Measurements from ENCODE around the gene TOX2.

Gene TOX2

DNA sequence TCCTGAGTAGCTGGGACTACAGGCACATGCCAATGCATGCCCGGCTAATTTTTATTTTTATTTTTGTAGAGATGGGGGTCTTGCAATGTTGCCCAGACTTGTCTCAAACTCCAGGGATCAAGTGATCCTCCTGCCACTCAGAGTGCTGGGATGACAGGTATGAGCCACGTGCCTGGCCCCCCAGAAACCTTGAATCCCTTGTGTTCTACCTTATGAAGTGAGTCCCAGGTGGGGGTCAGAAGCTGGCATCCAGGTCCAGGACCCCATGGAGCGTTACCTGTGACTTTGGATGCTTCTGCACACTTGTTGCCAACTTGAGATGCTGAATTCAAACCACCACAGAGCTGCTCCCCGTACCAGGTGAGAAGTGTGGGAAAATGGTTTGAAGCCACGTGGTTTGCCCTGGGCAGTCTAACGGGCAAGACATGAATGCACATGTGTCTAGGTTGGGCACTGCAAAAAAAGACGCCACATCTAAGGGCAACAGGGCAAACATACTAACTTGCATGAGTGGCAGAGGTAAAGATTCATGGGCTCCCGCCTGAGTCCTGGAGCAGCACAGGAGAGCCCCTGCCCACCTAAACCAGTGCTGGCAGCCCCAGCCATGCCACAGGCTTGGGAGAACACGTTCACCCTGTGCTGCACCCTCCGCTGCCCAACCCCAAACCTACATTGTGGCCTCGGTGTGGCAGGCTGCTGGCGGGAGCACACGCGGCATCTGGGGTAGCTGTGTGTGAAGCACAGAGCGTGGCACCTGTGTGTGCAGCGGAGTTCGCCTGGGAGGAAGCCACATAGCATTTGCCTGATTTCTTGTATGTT is 171.2 kb downstream of the TOX2 start:
- DNase-seq, result no peak

DNA sequence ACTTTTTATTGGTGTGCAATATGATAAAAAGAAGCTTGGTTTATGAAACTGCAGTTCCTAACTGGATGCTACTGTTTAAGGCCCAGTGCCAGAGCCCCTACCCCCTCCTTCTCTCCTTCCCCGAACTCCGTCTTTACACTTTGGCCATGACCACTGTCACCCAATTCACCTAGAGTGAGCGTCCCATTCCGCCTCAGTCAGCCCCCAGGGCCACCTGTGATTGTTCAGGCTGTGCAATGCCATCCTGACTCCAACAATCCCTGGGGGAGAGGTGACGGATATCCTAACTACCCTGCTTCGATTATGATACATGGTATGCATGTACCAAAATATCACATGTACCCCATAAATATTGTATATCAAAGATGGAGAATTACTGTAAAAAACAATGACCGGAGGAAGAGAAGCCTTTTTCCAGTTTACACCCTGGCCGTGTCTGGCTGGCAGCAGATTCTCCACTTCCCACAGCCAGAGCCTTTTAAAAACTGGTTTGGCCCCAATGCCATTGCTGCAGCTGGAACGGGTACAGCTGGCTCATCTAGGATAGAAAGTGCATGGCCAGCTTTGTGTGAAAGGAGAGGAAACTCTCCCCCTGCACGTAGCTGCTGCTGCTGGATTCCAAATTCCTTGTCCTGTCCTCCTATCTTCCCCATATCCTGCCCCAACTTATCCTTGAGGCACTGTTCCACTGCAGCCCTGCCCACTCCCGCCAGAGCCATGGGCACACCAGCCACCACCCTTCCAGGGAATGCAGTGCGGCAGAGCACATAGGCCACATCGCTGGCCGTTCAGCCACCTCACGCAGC is 172.6 kb downstream of the TOX2 start:
- DNase-seq, result no peak

DNA sequence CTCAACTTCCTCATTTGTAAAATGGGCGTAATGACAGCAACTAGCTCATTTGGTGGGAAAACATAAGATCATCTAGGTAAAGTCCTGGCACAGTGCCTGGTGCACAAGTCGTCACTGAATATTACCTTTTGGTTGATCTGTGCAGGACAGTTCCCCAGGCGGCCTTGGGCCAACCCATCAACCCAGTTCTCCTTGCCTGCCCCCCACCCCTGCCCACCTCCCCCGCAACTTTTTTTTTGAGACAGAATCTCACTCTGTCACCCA is 173.1 kb downstream of the TOX2 start:
- no peak for DNase-seq

DNA sequence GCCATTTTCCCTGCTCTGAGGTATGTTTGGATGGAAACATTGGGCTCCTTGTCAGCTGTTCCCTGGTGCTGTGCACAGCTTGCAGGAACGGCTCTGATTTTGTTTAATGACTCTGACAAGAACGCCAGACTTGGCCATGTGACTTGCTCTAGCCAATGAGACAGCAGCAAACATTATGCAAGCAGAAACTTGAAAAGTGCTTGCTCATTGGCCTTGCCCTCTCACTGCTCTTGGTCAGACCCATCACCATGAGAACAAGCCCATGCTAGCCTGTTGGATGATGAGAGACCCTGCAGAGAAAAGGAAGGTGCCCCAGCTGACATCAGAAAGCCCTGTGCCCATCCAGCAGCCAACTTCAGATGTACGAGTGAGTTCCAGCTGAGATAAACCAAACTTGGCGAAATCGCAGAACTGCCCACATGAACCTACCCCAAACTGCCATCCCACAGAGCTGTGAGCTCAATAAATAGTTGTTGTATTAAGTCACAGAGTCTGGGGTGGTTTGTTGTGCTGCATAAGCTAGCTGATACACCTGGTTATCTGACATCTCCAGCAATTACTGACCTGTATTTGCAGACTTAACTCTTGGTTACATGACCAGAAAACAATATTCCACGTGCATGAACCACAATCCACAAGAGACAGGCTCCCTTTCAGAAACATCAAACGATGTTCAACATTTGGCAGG is 175.5 kb downstream of the TOX2 start:
- DNase-seq, result no peak

DNA sequence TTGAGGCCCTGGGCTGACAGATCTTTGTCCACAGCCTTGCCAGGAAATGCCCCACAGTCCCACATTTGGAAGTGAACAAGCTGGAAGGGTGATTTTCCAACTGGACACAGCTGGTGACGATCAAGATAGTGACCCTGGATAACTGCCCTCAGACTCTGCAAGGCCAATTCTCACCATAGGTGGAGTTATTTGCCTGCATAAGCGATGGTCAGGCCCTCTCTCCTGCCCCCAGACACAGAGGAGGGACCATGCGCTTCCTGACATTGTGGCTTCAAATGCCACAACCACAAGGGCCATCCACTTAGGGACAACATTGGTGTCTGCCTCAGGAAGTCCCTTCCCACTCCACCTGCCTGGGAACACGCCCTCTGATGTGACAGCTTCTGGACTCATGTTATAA is 176.4 kb downstream of the TOX2 start:
- no peak for DNase-seq

DNA sequence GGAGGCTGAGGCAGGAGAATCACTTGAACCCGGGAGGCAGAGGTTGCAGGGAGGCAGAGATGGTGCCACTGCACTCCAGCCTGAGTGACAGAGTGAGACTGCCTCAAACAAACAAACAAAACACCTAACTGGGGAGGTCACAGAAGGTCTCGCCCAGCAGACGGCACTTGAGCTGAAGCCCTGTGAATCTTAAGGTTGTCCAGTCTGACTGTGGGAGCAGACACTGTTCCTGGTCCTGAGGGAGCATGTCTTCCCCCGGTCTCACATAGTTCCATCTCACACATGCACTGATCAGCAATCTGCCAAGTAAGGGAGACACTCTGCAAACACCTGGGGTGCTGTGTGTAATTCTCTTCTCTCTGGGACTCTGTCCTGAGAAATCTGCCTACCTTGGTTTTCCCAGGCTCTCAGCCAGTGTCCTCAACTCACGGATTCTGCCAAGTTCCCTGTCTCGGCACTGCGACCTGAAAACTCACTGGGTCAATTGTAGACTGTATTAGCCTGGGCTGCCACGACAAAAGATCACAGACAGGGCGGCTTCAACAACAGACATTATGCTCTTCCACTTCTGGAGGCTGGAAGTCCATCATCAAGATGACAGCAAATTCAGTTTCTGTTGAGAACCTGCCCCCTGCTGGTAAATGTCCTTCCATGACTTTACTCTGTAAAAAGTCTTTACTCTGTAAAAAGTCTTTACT is 178.0 kb downstream of the TOX2 start:
- DNase-seq, result no peak

DNA sequence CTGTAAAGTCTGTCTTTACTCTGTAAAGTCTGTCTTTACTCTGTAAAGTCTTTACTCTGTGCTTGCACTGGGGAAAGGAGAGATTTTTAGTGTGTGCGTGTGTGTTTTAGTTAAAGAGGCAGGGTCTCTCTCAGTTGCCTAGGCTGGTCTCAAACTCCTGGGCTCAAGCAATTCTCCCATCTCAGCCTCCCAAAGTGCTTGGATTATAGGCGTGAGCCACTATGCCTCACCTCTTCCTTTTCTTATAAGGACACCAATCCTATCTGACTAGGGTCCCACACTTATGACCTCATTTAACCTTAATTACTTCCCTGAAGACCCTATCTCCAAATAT is 178.6 kb downstream of the TOX2 start:
- no peak for DNase-seq

DNA sequence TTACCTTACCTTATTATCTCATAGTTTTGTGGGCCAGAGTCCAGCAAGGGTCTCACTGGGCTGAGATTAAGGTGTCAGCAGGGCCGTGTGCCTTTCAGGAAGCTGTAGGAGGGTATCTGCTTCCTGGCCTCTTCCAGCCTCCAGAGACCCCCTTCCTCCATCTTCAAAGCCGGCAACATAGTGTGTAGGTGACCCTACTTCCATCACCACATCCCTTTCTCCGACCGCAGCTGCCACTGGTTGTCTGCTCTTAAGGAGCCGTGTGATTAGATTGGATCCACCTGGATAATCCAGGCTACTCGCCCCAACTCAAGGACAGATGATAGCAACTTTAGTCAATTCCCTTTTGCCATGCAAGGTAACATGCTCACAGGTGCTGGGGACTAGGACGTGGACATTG is 181.2 kb downstream of the TOX2 start:
- no peak for DNase-seq

DNA sequence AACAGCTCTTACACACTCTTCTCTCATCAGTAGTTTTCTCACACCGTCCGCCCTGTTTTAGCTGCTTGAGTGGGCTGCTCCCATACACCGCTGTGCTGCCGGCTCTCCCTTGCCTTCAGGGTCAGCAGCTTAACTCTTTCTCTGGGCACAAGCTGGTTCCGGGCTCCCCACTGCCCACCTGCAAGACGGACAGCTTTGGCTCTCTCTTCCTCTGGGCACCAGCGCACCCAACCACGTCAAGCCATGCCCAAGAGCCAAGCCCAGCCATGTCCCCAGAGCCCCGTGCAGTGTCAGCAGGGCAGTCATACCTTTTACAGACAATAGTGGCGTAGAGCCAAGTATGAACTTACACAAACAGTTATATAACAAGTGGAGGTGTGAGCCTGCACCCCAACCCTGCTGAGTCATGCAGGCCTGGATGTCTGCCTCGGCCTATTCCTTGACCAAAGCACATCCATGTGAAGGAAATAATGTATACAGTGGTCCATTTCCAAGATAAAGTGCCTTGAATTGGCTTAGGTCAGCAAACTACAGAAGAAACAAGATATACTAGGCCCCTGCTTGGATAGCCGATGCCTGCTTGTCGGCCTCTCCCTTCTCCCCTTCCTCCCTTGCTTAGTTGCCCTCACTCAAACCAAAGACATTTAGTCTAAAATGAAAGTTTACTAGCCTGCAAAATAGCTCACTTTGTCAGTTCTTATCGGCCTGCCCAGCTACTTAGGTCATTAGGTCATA is 183.0 kb downstream of the TOX2 start:
- DNase-seq, result no peak

DNA sequence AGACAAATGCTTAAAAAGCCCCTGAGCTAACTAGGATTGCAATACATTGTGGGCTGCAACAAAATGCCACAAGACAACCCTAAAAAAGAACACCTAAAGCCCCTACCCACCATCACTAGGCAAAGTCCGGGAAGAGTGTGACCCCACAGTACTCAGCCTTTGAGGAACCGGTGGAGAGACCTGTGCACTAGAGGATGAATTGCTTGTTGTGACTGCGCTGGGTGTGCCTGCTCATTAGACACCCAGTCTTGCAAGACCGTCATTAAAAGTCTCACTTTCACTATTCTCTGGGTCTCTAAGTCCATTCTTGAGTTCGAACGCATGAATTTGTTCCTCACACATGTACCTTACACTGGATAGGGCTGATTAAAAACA is 183.6 kb downstream of the TOX2 start:
- no peak for DNase-seq

DNA sequence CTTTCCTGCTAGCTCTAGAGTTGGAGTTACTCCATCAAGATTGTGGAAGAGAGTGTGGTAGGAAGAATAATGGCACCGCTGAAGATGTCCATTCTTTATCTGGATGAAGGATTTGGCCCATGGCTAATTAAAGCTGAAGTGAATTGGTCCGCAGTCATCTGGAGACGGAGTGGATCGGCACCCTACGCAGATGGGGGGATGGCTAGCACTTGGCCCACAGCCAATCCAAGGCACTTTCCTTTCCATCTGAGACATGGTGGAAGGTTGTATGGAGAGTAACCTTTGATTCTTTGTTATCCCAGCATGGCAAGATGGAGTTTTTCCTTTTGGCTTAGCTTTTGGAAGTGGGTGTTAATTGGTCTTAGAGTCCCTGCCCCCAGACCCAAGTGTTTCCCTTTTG is 184.0 kb downstream of the TOX2 start:
- DNase-seq, result no peak

DNA sequence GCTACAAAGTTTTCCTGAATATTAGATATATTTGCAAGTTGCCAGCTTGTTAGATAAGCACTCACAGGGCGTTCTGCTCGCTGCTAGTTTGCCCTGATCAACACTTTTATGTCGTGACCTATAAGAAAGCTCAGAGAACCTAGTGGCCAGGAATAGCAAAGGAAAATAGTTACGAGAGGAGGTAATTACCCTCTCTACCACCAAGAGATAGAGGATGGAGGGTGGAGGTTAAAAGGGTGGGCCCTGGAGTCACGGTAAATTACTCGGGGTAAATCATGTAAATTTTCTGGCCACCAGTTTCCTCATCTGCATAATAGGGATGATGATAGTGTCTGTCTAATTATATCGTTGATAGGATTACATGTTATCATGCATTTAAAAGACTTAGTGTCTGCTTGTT is 185.2 kb downstream of the TOX2 start:
- no peak for DNase-seq

DNA sequence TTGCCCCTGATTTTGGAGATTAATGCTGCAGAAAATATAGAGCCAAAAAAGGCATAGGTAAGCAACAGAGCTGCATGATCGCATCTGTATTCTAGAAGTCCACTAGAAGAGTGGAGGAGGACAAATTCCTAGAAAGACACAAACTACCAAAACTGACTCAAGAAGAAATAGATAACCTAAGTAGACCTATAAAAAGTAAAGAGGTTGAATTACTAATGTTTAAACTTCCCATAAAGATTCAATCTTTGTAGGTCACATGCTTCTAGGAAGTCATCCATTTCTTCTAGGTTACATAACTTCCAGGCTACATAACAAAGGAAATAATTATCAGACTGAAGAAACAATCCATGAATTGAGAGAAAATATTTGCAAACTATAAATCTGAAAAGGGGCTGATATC is 187.9 kb downstream of the TOX2 start:
- DNase-seq, result no peak

DNA sequence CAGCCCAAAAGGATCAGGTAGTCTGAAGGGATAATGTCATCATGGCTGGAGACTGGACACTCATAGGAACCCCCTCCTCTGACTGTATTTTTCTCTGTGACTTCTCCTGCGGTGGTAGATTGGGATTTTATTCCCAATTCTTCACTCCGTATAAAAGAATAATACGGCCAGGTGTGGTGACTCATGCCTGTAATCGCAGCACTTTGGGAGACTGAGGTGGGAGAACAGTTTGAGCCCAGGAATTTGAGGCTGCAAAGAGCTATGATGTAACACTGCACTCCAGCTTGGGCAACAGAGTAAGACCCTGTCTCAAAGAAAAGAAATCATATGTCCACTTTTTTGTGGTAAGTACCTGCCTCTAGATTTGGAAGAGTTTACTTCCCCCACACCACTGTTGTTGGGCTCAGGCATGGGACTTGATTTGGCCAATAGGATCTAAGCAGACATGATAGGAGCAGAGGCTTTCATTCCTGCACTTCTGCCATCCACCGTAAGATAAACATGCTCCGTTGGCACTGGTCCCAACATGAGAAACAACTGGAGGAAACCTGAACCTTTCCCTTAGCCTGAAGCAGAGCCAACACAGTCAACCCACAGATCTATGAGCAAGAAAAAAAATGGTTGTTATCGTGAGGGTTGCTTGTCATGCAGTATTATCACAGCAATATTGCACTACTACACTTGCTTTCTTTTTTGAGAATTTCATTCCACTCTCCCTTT is 190.3 kb downstream of the TOX2 start:
- peak; percentile 74 for DNase-seq

DNA sequence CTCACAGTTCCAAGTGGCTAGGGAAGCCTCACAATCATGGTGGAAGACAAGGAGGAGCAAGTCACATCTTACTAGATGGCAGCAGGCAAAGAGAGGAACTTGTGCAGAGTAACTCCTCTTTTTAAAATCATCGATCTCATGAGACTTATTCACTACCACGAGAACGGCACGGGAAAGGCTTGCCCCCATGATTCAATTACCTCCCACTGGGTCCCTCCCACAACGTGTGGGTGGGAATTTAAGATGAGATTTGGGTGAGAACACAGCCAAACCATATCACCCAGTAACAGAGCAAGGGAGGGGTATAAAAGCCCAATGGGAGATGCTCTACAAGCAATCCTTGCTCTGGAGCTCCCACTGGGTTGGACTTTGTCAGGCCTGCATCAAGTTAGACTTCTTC is 192.0 kb downstream of the TOX2 start:
- DNase-seq, result no peak

DNA sequence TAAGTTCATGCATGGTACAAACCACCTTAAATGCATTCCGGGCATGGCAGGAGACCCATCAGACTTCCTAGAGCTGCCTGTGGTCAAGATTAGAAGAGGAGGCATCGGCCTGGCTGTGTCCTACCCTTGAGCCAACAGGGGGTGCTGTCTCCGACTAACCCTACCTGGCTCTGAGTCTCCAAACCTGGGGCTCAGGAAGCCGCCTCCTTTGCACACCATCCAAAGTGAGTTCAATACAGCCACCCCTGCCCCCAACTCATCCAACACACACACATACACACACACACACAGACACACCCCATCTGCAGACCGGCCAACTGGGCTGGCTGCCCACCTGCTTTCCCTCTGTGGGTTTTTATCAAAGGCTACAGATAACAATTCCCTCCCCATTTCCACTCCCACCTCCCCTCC is 195.3 kb downstream of the TOX2 start:
- no peak for DNase-seq

DNA sequence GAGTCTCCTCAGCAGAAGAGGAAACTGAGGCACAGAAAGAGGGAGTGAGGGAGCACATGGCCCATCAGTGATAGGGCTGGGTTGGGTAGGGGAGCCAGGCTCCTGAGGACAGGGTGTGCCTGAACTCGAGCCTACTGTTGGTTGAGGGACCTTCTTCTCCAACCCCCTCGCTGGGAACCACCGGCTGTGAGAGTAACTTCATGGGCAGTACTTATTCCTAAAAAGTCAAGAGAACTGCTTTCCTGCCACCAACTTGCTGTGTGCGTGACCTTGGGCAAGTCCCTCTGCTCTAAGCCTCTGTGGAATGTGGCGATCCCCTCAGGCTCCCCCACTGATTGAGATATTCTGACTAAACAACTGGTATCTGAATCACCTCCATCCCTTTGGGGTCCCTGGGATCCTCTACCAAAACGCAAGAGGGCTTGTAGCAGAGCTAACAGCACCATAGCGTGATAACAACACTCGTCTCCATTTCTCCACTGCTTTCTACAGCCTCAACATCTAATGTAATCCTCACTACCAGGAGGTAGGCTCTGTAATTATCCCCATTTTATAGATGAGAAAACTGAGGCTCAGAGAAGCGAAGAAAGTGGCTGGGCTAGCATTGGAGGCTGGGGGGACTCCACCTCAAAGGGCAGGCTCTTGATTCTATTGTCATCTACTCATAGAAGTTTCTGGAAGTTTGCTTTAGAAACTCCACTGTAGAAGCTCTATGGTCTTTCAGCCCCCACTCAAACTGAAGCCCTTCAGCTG is 196.3 kb downstream of the TOX2 start:
- DNase-seq, result no peak

DNA sequence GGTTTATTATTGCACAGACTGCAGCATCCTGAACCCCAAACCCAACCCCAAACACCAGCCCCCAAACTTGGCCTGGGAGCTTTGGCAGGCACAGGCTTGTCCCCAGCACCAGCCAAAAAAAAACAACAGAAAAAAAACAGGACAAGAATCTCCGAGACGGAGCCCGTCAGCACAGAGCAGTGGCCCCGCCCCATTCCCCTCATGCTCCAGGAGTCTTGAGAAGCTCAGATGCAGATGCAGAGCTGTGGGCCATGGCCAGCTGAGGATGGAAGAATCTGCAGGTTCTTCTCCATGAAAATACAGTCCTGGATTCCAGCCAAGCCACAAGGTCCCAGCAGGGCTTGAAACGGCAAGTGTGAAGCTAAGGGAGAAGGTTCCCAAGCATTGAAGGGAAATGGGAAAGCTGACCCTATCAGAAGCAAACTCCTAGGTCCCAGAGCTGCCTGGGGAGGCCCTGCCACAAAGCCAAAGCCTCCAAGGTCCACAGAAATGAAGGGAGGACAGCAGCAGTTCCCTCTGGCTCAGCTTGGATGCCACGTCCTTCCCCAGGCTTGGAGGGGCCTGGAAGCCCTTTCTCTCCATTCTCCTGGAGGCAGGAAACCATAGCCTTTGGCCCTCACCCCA is 197.2 kb downstream of the TOX2 start:
- DNase-seq, result no peak

DNA sequence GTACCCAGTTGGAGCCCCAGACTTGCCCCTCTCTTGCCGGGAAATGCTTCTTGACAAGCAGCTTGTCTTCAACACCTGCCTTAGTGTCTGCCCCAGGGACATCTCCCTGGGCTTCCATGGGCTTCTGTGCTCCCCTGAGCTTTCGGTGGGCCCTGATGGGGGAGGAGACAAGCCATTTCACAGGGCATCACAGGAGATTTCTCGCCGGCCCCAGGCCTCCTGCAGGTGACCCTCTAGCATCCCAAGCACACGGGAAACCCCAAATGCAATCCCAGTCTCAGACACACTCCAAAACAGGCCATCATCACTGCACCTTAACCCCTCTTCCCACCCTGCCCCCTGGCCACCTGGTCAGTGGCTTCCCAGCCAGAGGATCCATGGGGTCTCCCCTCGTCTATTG is 197.8 kb downstream of the TOX2 start:
- no peak for DNase-seq

DNA sequence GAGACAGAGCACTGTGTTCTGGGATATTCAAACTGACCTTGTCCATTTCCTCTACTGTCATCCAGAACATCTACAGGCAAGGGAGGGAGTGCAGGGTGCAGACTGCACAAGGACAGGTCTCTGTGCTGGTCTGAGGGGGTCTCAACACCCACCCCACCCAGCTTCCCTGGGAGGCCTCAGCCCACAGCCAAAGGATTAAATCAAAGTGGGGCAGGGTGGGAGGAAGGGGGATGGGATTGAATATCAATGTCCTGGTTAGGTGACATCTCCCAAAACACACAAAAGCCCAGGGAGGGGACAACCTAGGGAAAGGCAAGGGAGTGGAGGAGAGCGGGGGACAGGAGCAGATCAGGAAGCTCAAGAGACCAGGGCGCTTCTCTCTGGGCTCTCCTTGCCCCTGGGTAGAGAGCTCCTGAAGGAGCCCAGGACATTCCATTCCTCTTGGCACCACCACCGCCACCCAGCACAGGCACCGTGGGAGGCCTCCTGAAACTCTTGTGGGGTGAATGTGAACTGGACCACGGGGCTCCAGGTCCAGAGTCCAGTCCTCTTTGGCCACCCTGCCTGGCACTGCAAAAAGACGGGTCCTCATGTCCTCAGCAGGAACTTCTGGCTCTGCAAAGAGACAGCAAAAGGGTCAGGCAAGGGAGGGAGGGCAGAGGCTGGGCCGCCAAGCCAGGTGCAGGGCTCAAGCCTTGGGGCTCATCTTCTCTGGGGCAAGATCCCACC is 198.4 kb downstream of the TOX2 start:
- no peak for DNase-seq
